H1 (cell line): ENCODE measurements around the gene TGM4. TPM values are rescaled to one million over a fixed set of nuclear protein-coding genes. Genes with fewer than 3 reads are reported as not detected.

Experiments used
- HDAC6 ChIP-seq: IDR thresholded peaks from one replicate; pipeline ENCODE4 v1.7.1; 2012; ENCODE audit warnings: low read depth, mild to moderate bottlenecking, inconsistent platforms, low read length, moderate library complexity
- POU5F1 ChIP-seq: IDR thresholded peaks from 2 replicates; pipeline ENCODE4 v1.6.1; 2011; ENCODE audit warnings: low read depth, mild to moderate bottlenecking, low read length, moderate library complexity
- RAD21 ChIP-seq, 2 experiments: IDR thresholded peaks in 1 of 2; conservative IDR thresholded peaks in 1 of 2; 2 replicates each; pipeline ENCODE4 v1.6.1; 2011; ENCODE audit warnings: low read depth in 2 of 2, low read length in 2 of 2, improper control_type of control experiment in 1 of 2, inconsistent platforms in 1 of 2, mild to moderate bottlenecking in 1 of 2, moderate library complexity in 1 of 2
- RBBP5 ChIP-seq: IDR thresholded peaks from 2 replicates; pipeline ENCODE4 v1.7.1; 2012; ENCODE audit warnings: low read depth, mild to moderate bottlenecking, inconsistent platforms, low read length, moderate library complexity, borderline replicate concordance
- polyA plus RNA-seq, 7 experiments: library from polyadenylated mRNA; depleted of rRNA in 3 of 7; stranded (reverse) in 5 of 7; unstranded in 2 of 7; fragments of >200 nt in 5 of 7; fragments of 200-250 nt in 2 of 7; gene quantifications; 1 replicate in 5 of 7; 2 replicates in 1 of 7; 4 replicates in 1 of 7; pipeline versions ENCODE4 v1.2.1 to v1.2.3, GENCODE V29; 2011 to 2013; ENCODE audit warnings: missing spikeins in 2 of 7, mixed read lengths in 2 of 7
- total RNA-seq: library from RNA; stranded (reverse); fragmentation: NEBNext Ultra II Directional; extraction: Animal tissue kit (Norgen Biotek cat#: 25700); gene quantifications from 2 replicates; pipeline ENCODE4 v1.2.1, GENCODE V29; 2021

Gene TGM4
- total and polyA plus RNA-seq, 2 of the 8 experiments (the other 6 are each of a cell fraction or from before 2014, with no cell fraction given), result 0.02 TPM; not detected in 1

DNA sequence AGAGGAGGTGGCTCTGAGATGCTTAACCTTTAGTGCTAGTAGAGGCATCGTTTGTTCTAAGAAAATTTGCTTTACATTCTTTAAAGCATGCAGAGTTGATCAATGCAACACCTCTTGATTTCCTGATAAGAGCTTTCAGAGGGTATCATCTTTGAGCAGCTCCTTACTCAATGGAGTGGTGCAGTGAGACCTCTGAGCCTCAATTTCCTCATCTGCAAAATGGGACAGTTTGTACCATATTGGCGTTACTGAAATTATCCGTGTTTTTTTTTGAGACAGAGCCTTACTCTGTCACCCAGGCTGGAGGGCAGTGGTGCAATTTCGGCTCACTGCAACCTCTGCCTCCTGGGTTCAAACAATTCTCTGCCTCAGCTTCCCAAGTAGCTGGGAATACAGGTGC lies 14.3 kb upstream of the TGM4 start (continued):
- TF ChIP-seq POU5F1 (no peak), RBBP5 (no peak), RAD21 (IDR thresholded peaks at IDR 0.05 in 1 of 2, conservative IDR thresholded peaks at IDR 0.05 in 1 of 2; ENCODE audit: low read depth in 2 of 2, low read length in 2 of 2) (no peak), HDAC6 (no peak)
- TF ChIP-seq, all 59 proteins: peak for 0
